HT1080 (cell line): ENCODE measurements around the gene ARPC1B. TPM values are rescaled to one million over a fixed set of nuclear protein-coding genes. Genes with fewer than 3 reads are reported as not detected.
"Not testable (repeated sequence)": the region's sequence is repeated elsewhere in the genome, so short reads cannot be mapped to it uniquely, and the experiment has no call there.

Experiments
- DNase-seq: peaks from one replicate; pipeline ENCODE4 v3.0.0-alpha.2; 2015; ENCODE audit warnings: low read depth
- polyA plus RNA-seq, 2 experiments: library from polyadenylated mRNA; depleted of rRNA; stranded (reverse); fragments of >200 nt; gene quantifications; 2 replicates each; pipeline ENCODE4 v1.2.3, GENCODE V29; 2015
- total RNA-seq: library from RNA; depleted of rRNA; stranded (reverse); fragments of >200 nt; shearing (Covaris generic); gene quantifications from 2 replicates; pipeline ENCODE4 v1.2.3, GENCODE V29; 2014; rRNA removed

The ARPC1B gene
- total RNA-seq: 308 and 360 TPM in 2 replicates
- polyA plus RNA-seq (2015; cell fraction: cytosol; rRNA removed): 295 and 330 TPM in 2 replicates
- 140 and 155 TPM in 2 replicates for polyA plus RNA-seq (2015; cell fraction: nucleus; rRNA removed)

DNA sequence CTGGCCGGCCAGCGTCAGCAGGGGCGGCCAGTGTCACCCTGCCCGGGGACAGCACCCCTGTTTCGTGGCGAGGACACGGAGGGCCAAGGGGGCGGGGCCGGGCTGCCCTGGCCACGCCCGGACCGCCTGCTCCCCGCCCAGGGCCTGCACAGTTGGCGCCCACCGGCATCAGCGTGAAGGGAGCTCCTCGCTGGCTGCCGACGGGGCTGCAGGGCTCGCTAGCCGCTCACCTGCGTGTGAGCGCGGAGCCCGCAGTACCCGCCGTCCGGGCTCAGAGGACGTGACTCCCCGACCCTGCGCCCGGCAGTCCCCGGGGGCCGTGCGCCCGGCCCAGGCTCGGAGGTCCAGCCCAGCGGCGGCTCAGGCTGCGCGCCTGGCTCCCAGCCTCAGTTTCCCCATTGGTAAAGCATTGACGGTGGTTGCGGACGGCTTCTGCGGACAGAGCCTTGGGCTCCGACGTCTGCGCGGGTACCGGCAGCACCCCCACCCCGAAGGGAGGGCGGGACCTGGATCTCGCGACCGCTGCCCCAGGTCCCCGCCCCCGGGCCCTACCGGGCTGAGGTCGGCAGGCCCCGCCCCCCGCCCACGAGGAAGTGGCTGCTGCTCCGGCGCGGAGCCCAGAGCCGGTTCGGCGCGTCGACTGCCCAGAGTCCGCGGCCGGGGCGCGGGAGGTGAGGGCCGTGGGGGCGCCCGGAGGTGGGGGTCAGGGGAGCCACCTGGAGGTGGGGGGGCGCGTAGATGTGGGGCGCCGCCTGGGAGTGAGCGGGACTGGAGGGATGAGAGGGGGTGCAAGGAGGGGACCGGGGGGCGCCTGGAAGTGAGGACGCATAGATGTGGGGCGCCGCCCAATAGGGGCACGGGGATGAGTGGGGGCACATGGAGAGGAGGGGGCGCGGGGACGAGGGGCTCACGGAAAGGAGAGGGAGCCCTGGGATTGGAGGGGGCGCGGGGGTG, at the start of gene ARPC1B:
Gene ARPC1B, plus strand, starts transcription at position 620 of the 954 bp plus-strand sequence. CDS start 10,985 bp downstream, outside the sequence.
- DNase-seq: peak; percentile 39

DNA sequence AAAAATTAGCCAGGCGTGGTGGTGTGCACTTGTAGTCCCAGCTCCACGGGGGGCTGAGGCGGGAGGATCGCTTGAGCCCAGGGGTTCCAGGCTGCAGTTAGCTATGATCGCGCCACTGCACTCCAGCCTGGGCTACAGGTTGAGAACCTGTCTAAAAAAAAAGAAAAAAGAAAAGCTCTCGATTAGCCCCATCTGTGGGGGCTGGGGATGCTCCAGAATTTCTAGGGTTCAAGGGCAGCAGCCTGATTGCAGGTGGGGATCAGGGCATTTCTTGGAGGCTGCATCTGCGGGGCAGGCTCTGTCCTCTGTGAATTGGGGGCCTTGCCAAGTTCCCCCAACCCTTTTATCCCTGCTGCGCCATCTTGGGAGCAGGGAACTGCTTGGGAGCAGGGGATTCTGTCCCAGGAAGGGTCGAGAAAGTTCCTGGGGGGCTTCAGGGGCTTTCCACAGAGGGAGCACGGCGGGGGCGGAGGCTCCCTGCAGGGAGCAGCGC, 49.5 kb upstream of the ARPC1B start:
- no peak for DNase-seq

DNA sequence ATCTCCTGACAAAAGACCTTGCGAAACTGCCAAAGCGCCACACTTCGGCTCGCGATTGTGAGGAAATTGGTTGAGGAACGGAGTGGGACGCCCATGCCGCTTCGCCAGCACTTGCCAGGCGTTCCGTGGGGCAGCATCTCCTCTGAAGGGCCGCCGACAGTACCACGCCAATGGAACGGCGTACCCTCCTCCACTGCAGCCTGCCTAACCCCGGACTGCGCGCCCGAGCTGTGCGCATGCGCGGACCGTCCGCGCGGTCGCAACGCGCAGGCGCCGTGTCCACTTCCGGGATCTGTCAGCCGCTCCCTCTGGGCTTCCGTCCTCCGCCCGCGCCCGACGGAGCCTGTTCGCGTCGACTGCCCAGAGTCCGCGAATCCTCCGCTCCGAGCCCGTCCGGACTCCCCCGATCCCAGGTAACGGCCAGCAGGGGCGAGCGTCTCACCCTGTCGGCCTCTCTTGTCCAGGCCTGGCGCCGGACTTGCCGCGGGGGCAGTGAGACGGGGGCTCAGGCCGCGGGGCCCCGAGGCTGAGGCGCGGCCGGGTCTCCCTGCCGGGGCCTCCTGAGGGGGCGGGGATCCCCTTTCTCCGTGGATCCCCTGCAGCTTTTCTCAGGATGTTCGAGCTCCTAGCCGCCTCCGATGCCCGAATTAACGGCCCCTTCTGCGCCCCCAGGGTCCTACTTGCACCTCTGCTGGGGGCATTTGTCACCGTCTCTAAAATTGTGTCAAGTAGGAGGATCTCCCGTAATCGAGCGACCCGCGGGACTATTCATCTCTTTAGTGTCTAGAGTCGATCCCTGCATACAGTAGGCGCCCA, 48.7 kb upstream of the ARPC1B start, which contains the start of gene ARPC1A:
Gene ARPC1A, plus strand, starts transcription at position 307 of the 816 bp plus-strand sequence. CDS start 7,456 bp downstream, outside the sequence.
- peak; percentile 93 for DNase-seq

DNA sequence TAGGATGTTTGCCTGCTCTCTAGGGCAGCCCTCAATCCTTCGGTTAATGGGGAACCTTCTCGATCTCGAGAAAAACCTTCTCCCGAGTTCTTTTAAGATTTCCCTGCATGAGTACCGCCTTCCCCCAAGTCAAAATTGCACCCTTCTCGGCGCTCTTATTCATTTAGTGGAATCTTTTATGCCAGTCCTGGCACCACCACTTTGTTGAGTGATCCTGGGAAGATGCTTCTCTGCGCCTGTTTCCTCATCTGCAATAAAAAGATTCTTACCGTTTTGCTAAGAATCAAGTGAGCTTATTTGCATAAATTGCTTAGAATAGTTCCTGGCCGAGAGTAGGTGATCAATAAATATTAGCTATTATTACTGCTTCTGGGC, 48.1 kb upstream of the ARPC1B start:
- DNase-seq: no peak

DNA sequence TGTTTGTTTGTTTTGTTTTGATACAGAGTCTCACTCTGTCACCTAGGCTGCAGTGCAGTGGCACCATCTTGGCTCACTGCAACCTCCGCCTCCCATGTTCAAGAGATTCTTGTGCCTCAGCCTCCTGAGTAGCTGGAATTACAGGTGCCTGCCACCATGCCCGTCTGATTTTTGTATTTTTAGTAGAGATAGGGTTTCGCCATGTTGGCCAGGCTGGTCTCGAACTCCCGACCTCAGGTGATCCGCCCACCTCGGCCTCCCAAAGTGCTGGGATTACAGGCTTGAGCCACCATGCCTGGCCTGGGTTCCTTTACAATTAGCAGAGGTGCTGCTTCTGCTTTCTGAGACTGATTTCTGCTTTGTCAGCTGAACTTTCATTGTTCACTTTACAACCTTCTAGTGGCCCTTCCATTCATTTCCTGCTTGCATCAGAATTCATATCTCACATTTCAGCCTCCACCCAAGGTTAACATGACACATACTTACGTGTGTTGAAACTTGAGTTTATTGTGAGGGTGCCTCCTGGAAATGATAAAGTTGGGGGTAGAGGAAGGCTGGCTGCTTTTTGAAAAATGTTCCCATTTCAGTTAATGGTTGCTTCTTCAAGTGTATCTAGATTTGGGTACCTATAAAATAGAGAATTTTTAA, 44.1 kb upstream of the ARPC1B start:
- peak; percentile 92 for DNase-seq

DNA sequence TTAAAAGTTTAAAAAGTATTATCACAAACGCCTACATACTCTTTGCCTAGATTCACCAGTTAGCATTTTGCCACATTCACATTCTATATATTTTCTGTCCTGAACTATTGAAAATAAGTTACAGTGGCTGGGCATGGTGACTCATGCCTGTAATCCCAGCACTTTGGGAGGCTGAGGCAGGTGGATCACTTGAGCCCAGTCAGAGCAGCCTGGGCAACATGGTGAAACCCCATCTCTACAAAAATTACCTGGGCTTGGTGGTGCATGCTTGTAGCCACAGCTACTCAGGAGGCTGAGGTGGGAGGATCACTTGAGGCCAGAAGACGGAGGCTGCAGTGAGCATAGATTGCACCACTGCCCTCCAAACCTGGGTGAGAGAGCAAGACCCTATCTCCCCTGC, 43.5 kb upstream of the ARPC1B start:
- DNase-seq: no peak

DNA sequence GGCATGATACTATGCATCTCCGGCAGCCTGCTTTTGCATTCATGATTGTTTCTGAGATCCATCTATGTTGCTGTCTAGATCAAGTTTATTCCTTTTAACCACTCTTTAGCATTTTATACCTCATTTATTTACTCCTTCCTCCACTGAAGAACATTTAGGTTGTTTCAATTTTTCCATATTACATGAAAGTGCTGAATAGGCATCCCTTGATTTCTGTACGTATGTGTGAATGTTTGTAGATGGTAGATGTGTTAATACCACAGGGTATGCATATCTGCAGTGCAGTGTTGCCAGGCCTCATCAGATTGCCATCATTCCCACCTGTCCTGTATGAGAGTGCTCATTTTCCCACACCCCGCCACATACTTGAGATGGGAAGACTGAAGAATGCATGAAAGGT, 34.9 kb upstream of the ARPC1B start:
- DNase-seq: no peak

DNA sequence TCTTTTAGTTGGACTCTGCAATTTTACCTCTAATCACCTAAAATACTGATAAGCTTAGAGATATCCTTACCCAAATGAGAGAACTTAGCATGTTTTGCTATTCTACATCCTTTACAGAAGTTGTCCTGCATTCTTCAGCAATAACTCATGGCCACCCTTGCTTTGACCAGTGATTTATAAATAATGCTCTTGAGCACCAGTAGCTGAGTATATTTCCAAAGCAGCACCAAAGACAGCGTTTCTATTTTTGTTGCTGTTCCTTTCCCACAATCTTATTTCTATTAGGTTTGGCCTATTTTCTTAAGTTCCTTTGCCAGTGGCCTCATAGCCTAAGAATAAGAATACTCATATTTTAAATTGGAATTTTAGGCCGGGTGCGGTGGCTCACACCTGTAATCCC, 33.9 kb upstream of the ARPC1B start:
- no peak for DNase-seq

DNA sequence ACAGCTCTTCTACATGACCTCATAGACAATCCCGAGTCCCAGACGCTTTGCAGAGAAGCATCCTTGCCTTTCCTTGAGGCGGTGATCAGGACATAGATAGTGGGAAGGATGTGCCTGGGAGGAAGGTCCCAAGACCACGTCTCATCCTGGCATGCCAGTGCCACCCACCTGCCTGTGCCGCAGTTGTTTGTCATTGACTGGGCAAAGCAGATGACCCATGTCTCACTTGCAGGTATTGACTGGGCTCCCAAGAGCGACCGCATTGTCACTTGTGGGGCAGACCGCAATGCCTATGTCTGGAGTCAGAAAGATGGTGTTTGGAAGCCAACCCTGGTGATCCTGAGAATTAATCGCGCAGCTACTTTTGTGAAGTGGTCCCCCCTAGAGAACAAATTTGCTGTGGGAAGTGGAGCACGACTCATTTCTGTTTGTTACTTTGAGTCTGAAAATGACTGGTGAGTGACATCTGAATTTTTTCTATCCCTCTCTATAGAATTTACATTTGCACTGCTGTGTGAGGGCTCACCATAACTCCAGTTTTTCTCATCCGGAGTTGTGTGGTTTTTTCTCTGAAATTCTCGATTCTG, 30.4 kb upstream of the ARPC1B start:
- DNase-seq: no peak

DNA sequence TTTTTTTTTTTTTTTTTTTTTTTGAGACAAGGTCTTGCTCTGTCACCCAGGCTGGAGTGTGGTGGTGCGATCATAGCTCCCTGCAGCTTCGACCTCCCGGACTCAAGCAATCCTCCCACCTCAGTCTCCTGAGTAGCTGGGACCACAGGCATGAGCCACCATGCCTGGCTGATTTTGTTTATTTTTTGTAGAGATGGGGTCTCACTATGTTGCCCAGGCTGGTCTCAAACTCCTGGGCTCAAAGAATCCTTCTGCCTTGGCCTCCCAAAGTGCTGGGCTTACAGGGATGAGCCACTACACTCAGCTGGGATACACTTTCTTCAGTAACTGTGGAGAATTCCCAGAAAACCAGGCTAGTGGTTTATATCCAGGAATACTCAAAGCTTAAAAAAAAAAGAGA, 23.9 kb upstream of the ARPC1B start:
- DNase-seq: not testable (repeated sequence)

DNA sequence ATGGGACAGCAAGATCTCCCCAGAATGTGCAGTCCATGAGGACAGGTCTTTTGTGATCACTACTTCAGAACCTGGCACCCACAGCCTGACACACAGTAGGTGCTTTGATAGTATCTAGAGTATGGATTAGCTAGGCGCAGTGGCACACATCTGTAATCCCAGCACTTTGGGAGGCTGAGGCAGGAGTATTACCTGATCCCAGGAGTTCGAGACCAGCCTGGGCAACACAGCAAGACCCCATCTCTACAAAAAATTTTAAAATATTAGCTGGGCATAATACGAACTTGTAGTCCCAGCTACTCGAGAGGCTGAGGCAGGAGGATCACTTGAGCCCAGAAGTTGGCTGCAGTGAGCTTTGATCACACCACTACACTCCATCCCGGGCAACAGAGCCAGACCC, 22.3 kb upstream of the ARPC1B start:
- DNase-seq: no peak

DNA sequence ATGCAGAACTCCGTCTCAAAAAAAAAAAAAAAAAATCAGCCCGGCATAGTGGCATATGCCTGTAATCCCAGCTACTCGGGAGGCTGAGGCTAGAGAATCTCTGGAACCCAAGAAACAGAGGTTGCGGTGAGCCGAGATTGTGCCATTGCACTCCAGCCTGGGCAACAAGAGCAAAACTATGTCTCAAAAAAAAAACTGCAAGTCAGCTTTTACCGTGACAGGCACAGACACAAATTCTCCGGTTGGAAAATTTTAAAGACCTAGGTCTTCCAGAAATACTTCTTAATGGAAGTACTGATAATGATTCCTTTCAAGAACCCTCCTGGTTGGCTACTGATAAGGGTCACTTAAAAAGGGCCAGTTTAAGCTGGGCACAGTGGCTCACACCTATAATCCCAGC, 19.4 kb upstream of the ARPC1B start:
- no peak for DNase-seq

DNA sequence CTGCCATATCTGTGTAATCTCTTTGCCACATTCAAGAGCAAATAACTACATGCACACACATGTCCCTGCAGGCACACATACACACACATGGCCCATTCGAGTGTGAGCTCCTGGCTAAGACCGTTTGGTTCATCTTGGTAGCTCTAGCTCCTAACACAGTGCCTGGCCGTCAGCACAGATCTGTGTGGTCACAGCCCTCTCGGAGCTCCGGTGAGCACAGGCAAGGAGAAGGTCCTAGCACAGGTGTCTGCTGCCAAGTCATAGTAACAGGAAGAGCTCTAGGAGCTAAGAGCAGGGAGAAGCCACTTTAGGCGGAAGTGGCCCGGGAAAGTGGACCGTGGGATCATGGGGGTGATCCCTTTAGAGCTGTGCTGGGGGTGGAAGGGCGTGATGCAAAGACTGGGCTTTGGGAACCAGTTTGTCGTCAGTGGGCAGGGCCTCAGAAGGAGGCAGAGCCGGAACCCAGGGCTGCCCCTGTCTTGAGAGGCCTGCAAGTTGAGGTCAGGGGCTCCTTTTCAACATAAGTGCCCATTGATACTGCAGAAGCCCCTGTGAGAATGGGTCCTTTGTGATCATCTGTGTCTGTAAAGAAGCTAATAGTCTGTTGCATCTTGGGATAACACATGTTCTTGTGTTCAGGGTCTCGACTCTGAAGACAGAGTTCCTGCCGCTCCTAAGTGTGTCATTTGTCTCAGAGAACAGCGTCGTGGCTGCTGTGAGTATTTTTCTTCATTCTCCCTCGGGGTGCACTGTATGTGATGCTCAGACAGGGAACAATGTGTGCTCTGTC, 16.6 kb upstream of the ARPC1B start:
- DNase-seq: no peak

DNA sequence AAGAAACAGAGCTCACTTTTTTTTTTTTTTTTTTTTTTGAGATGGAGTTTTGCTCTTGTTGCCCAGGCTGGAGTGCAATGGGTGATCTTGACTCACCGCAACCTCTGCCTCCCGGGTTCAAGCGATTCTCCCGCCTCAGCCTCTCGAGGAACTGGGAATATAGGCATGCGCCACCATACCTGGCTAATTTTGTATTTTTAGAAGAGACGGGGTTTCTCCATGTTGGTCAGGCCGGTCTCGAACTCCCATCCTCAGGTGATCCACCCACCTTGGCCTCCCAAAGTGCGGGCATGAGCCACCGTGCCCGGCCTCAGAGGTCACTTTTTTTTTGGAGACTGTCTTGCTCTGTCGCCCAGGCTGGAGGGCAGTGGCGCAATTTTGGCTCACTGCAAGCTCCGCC, 16.0 kb upstream of the ARPC1B start:
- DNase-seq: not testable (repeated sequence)

DNA sequence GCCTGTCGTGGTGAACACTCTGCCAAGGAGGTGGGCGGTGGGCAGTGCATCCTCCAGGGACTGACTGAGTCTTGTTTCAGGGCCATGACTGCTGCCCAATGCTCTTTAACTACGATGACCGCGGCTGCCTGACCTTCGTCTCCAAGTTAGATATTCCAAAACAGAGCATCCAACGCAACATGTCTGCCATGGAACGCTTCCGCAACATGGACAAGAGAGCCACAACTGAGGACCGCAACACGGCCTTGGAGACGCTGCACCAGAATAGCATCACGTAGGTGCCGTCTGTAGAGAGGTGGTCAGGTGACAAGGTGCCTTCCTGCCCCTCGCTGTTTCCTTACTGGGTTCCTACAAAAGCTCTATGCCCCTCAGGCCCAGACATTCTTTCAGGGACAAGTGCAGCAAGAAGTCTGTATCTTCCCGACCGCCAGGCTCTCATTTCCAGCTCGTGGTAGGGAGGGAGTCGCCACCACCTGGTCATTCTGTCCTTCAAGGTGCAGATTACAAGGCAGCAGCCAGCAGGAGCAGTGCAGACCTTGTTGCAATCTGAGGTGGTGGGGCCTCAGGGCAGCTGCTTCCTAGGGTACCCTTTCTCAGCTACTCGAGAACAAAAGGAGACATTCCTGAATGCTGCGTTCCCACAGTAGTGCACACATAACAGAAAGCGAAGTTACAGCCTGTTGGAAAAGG, 14.9 kb upstream of the ARPC1B start:
- no peak for DNase-seq

DNA sequence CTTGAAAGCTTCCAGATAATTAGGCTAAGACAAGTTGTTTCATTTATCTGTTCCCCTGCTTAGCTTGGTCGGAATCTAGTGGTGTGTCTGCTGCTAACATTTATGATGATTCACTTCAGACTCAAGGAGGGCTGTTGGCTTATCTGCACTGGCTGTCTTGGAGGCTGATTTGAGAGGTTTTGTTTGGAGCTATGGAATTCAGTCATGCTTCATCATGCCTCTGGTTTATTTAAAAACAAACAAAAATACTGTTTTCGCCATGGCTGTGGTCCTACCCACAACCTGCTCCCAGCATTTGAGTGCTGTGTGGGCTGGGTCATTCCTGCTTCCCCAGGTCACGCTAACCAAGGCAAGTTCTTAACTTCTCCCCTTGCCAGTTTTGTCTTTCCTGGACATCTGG, 11.7 kb upstream of the ARPC1B start:
- no peak for DNase-seq

DNA sequence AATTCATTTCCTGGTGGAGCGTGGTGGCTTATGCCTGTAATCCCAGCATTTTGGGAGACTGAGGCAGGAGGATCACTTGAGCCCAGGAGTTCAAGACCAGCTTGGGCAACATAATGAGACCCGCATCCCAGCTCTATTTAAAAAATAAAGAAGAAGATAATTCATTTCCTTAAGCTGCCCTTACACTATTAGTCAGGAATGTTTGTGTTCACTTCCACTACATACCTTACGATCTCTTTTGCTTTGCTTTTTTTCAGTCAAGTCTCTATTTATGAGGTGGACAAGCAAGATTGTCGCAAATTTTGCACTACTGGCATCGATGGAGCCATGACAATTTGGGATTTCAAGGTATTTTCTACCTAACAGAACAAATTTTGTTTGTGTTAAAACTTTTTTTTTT, 11.2 kb upstream of the ARPC1B start:
- no peak for DNase-seq

DNA sequence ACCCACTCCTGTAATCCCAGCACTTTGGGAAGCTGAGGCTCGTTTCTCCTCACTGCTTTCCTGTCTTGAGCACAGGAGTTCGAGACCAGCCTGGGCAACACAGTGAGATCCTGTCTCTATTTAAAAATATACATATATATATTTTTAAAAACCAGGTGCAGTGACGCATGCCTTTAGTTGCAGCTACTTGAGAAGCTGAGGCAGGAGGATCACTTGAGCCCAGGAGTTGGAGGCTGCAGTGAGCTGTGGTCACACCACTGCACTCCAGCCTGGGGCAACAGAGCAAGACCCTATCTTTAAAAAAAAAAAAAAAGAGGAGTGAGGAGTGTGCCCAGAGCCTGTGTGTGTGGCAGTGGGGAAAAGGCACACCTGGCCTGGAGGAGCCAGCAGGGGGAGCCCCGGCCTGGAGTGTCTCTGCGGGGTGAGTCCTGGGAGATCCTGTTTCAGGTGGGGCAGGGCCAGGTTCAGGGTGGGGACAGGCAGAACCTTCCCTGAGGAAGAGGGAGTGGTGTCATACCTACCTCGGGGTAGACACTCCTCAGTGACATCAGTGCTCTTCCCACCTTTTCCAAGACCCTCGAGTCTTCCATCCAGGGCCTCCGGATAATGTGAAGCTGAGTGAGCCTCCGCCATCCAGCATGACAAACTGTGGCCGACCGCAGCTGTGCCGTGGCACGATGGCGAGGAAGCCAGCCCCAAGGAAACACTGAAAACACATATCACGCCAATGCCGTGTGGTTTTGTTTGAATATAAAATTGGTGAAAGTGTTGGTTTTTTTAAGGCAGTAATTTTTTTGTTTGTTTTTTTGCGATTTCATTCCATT, 9.0 kb upstream of the ARPC1B start:
- DNase-seq: peak; percentile 30

DNA sequence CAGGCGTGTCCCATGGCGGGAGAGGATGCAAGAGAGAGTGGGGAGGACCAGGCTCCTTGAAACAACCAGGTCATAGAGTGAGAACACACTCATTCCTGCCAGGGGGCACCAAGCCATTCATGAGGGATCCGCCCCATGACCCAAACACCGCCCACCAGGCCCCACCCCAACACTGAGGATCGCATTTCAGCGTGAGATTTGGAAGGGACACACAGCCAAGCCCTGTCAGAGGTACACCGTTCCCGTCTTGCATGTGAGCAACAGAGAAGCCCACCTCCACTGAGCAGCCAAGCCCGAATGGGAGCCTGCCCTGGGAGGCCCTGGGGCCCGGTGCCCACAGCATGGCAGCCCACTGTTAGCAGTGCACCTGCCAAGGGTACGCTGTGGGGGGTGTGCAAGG, 7.9 kb upstream of the ARPC1B start:
- no peak for DNase-seq
